H1 (cell line): ENCODE measurements around the gene KCTD4. TPM values are rescaled to one million over a fixed set of nuclear protein-coding genes. Genes with fewer than 3 reads are reported as not detected.

Experiments
- CHD2 ChIP-seq: IDR thresholded peaks from 2 replicates; pipeline ENCODE4 v1.6.1; 2012; ENCODE audit warnings: low read length, improper control_type of control experiment
- EGR1 ChIP-seq: IDR thresholded peaks from 2 replicates; pipeline ENCODE4 v1.6.1; 2011; ENCODE audit warnings: low read depth, low read length, borderline replicate concordance
- RAD21 ChIP-seq, 2 experiments: IDR thresholded peaks in 1 of 2; conservative IDR thresholded peaks in 1 of 2; 2 replicates each; pipeline ENCODE4 v1.6.1; 2011; ENCODE audit warnings: low read depth in 2 of 2, low read length in 2 of 2, improper control_type of control experiment in 1 of 2, inconsistent platforms in 1 of 2, mild to moderate bottlenecking in 1 of 2, moderate library complexity in 1 of 2
- YY1 ChIP-seq: IDR thresholded peaks from 2 replicates; pipeline ENCODE4 v1.6.1; 2011; ENCODE audit warnings: low read depth, mild to moderate bottlenecking, low read length
- polyA plus RNA-seq, 7 experiments: library from polyadenylated mRNA; depleted of rRNA in 3 of 7; stranded (reverse) in 5 of 7; unstranded in 2 of 7; fragments of >200 nt in 5 of 7; fragments of 200-250 nt in 2 of 7; gene quantifications; 1 replicate in 5 of 7; 2 replicates in 1 of 7; 4 replicates in 1 of 7; pipeline versions ENCODE4 v1.2.1 to v1.2.3, GENCODE V29; 2011 to 2013; ENCODE audit warnings: missing spikeins in 2 of 7, mixed read lengths in 2 of 7
- total RNA-seq: library from RNA; stranded (reverse); fragmentation: NEBNext Ultra II Directional; extraction: Animal tissue kit (Norgen Biotek cat#: 25700); gene quantifications from 2 replicates; pipeline ENCODE4 v1.2.1, GENCODE V29; 2021

Gene KCTD4
- total and polyA plus RNA-seq, 2 of the 8 experiments (the other 6 are each of a cell fraction or from before 2014, with no cell fraction given): not detected

DNA sequence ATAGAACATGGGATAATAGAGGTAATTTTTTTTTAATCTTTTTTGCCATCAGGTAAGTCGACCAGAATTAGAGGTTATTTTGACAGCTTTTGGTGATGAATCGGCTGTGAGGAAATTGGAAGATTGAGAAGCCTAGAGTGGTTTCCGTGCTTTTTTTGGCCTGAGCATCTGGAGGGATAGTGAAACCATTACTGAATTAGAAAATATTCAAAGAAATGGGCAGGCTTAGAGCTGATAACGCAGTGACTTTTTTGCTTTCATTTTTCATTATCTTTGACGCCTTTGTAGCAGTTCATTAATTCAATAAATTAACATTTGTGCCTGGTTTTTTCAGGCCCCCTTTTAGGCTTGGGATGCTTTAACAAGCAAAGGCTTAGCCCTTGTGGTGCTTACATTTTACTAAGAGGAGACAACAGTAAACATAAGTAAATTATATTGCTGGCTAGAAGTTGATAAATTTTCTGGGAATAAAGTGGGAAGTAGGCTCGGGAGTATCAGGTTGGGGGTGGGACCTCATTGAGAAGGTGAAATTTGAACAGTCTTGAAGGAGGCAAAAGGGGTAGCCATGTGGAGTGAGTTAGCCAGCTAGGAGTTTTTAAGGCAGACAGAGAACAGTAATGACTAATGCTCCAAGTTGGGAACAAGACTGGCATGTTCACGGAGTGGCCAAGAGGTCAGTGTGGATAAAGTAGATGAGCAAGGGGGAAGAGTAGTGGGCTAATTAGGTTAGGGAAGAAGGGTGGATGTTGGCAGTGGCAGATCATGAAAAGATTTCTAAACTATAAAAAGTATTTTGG lies 44.1 kb downstream of the KCTD4 start (continued):
- TF ChIP-seq YY1: no peak
- no peak for TF ChIP-seq EGR1
- TF ChIP-seq RAD21 (IDR thresholded peaks at IDR 0.05 in 1 of 2, conservative IDR thresholded peaks at IDR 0.05 in 1 of 2; ENCODE audit: low read depth in 2 of 2, low read length in 2 of 2): no peak
- TF ChIP-seq CHD2: no peak
